ENCODE measurements around the gene SPNS1.

SPNS1 gene

DNA sequence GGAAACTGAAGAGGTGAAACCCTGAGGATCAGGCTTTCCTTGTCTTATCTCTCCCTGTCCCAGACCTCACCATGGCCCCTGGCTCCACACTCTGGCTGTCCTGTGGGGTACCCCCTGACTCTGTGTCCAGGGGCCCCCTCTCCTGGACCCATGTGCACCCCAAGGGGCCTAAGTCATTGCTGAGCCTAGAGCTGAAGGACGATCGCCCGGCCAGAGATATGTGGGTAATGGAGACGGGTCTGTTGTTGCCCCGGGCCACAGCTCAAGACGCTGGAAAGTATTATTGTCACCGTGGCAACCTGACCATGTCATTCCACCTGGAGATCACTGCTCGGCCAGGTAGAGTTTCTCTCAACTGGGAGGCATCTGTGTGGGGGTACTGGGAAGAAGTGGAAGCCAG lies 41.4 kb upstream of the SPNS1 start:
- Histone ChIP-seq H3K4me3 (replicated peaks; ENCODE audit: insufficient read depth, low read length) (no peak overlapping the region), H3K27me3 (ENCODE audit: insufficient read depth, poor library complexity, severe bottlenecking) (no peaks in the 10 kb centered on the region), H3K27ac (replicated peaks) (no peak overlapping the region)
- no peak for TF ChIP-seq POLR2AphosphoS5 (IDR thresholded peaks at IDR 0.05; ENCODE audit: low read depth)
- TF ChIP-seq GABPA (IDR thresholded peaks at IDR 0.05; ENCODE audit: low read depth), result no peak
- TF ChIP-seq, protein P1, sequence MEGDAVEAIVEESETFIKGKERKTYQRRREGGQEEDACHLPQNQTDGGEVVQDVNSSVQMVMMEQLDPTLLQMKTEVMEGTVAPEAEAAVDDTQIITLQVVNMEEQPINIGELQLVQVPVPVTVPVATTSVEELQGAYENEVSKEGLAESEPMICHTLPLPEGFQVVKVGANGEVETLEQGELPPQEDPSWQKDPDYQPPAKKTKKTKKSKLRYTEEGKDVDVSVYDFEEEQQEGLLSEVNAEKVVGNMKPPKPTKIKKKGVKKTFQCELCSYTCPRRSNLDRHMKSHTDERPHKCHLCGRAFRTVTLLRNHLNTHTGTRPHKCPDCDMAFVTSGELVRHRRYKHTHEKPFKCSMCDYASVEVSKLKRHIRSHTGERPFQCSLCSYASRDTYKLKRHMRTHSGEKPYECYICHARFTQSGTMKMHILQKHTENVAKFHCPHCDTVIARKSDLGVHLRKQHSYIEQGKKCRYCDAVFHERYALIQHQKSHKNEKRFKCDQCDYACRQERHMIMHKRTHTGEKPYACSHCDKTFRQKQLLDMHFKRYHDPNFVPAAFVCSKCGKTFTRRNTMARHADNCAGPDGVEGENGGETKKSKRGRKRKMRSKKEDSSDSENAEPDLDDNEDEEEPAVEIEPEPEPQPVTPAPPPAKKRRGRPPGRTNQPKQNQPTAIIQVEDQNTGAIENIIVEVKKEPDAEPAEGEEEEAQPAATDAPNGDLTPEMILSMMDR (IDR thresholded peaks at IDR 0.05; ENCODE audit: insufficient read depth, low read length), result no peak
- TF ChIP-seq SPI1 (IDR thresholded peaks at IDR 0.05; ENCODE audit: borderline replicate concordance, low read depth), result no peak
- TF ChIP-seq, protein P2, sequence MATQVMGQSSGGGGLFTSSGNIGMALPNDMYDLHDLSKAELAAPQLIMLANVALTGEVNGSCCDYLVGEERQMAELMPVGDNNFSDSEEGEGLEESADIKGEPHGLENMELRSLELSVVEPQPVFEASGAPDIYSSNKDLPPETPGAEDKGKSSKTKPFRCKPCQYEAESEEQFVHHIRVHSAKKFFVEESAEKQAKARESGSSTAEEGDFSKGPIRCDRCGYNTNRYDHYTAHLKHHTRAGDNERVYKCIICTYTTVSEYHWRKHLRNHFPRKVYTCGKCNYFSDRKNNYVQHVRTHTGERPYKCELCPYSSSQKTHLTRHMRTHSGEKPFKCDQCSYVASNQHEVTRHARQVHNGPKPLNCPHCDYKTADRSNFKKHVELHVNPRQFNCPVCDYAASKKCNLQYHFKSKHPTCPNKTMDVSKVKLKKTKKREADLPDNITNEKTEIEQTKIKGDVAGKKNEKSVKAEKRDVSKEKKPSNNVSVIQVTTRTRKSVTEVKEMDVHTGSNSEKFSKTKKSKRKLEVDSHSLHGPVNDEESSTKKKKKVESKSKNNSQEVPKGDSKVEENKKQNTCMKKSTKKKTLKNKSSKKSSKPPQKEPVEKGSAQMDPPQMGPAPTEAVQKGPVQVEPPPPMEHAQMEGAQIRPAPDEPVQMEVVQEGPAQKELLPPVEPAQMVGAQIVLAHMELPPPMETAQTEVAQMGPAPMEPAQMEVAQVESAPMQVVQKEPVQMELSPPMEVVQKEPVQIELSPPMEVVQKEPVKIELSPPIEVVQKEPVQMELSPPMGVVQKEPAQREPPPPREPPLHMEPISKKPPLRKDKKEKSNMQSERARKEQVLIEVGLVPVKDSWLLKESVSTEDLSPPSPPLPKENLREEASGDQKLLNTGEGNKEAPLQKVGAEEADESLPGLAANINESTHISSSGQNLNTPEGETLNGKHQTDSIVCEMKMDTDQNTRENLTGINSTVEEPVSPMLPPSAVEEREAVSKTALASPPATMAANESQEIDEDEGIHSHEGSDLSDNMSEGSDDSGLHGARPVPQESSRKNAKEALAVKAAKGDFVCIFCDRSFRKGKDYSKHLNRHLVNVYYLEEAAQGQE (IDR thresholded peaks at IDR 0.05; ENCODE audit: insufficient replicate concordance, low read depth), result no peak
- no peak for DNase-seq (ENCODE audit: low read depth in 1 of 2, low spot score in 1 of 2)

DNA sequence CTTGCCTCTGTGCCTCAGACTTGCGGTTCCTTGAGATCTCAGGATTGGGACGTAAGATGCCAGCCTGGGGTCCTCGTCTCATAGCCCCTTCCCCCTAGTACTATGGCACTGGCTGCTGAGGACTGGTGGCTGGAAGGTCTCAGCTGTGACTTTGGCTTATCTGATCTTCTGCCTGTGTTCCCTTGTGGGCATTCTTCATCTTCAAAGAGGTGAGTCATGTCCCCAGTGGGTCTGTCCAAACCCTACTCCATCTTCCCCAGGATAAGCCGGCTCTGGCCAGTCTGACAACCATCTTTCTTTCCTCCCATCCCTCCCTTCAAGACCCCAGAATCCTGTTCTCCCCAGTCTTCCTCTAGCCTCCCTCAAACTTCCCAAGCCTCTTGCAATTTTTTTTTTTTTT lies 39.2 kb upstream of the SPNS1 start:
- Histone ChIP-seq H3K4me3 (replicated peaks; ENCODE audit: insufficient read depth, low read length) (no peak overlapping the region), H3K27ac (replicated peaks) (no peak overlapping the region), H3K27me3 (ENCODE audit: insufficient read depth, poor library complexity, severe bottlenecking) (no peaks in the 10 kb centered on the region)
- no peak for DNase-seq (ENCODE audit: low read depth in 1 of 2, low spot score in 1 of 2)
- TF ChIP-seq POLR2AphosphoS5 (IDR thresholded peaks at IDR 0.05; ENCODE audit: low read depth), result no peak
- TF ChIP-seq SPI1 (IDR thresholded peaks at IDR 0.05; ENCODE audit: borderline replicate concordance, low read depth), result no peak
- TF ChIP-seq, protein P2 (IDR thresholded peaks at IDR 0.05; ENCODE audit: insufficient replicate concordance, low read depth), result no peak
- TF ChIP-seq, protein P1 (IDR thresholded peaks at IDR 0.05; ENCODE audit: insufficient read depth, low read length), result no peak
- no peak for TF ChIP-seq GABPA (IDR thresholded peaks at IDR 0.05; ENCODE audit: low read depth)

DNA sequence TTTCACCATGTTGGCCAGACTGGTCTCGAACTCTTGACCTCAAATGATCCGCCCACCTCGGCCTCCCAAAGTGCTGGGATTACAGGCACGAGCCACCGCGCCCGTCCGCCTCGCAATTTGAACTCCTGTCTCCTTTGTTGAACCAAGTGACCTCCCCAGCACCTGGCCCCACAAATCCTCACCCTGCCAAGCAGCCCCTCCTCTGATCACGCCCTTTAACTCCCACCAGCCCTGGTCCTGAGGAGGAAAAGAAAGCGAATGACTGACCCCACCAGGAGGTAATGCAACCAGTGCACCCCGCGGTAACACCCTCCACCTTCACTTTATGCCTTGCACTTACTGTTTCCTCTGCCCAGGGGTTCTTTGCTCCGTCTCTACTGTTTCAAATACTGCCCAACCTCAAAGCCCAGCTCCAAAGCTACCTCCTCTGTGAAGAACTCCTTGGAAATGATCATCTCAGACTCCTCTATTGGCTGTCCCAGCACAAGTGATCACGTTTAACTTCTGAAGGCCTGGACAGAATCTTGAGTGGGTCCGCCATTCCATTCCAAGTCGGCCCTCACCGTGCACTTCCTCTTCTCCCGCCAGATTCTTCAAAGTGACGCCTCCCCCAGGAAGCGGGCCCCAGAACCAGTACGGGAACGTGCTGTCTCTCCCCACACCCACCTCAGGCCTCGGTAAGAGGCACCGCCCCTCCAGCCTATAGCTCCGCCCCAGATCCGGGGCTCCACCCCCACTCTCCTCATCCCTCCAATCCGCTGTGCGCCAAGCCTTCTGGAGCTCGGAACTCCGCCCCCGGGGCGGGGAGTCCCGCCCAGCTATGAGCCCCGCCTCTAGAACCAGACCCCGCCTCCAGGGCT lies 38.4 kb upstream of the SPNS1 start:
- peak overlapping the region; percentile 5 for H3K4me3 ChIP-seq (replicated peaks; ENCODE audit: insufficient read depth, low read length)
- TF ChIP-seq POLR2AphosphoS5 (IDR thresholded peaks at IDR 0.05; ENCODE audit: low read depth), result peak; percentile 41; the same call in 1 of the 2 replicates
- TF ChIP-seq, protein P2 (IDR thresholded peaks at IDR 0.05; ENCODE audit: insufficient replicate concordance, low read depth), result no peak
- TF ChIP-seq GABPA (IDR thresholded peaks at IDR 0.05; ENCODE audit: low read depth), result no peak
- TF ChIP-seq SPI1 (IDR thresholded peaks at IDR 0.05; ENCODE audit: borderline replicate concordance, low read depth), result peak; percentile 74; the same call in 1 of the 2 replicates
- TF ChIP-seq, protein P1 (IDR thresholded peaks at IDR 0.05; ENCODE audit: insufficient read depth, low read length), result no peak
- peak; percentile 84 to 85 for DNase-seq (ENCODE audit: low read depth in 1 of 2, low spot score in 1 of 2)

More for the DNA sequence above, 38.4 kb upstream of the SPNS1 start:
- Histone ChIP-seq H3K27ac (replicated peaks) (peak overlapping the region; percentile 30; the same call in 1 of the 2 replicates), H3K27me3 (ENCODE audit: insufficient read depth, poor library complexity, severe bottlenecking) (no peaks in the 10 kb centered on the region)
